ENCODE data around the gene OR6B1. TPM values are rescaled to one million over a fixed set of nuclear protein-coding genes. Genes with fewer than 3 reads are reported as not detected.

OR6B1 gene
- total and polyA plus RNA-seq, 2 donors (not counting 3 experiments of a cell fraction or from before 2014, with no cell fraction given), result not detected

GRCh38 chr7:143974459-143974858 is 25.7 kb upstream of the OR6B1 start:
- ChIA-PET CTCF (interaction anchor here (0.5 to 1.2 kb wide), 3 partner anchors 11 to 53 kb away, joined by 3 to 4 read pairs (median 3); no protein-coding TSS in a partner anchor), POLR2A (no interaction called here)
- BruUV-seq (replicated peaks), result no TSS peak
- TF ChIP-seq FOS (IDR thresholded peaks at IDR 0.05; ENCODE audit: borderline replicate concordance, insufficient read depth, low read length) (no peak), GATA2 (IDR thresholded peaks at IDR 0.05; ENCODE audit: insufficient read depth, insufficient read length, low read depth, low read length) (no peak), MAX (IDR thresholded peaks at IDR 0.05; ENCODE audit: insufficient read depth, insufficient read length) (no peak), EZH2 (IDR thresholded peaks at IDR 0.05; ENCODE audit: borderline replicate concordance, low read depth, low read length, severe bottlenecking) (no peak), JUN (IDR thresholded peaks at IDR 0.05; ENCODE audit: borderline replicate concordance, insufficient read depth, insufficient read length, low read depth) (no peak), POLR2A (IDR thresholded peaks at IDR 0.05; ENCODE audit: low read depth, low read length) (no peak), MYC (IDR thresholded peaks at IDR 0.05; ENCODE audit: low read depth, low read length) (no peak), CTCF (IDR thresholded peaks at IDR 0.05; ENCODE audit: extremely low read depth in 1 of 2, insufficient read depth in 1 of 2, low read depth in 1 of 2, low read length in 2 of 2) (no peak), POLR2AphosphoS5 (IDR thresholded peaks at IDR 0.05; ENCODE audit: insufficient read depth, low read depth, low read length) (no peak)
- no peak overlapping the region for H3K9ac ChIP-seq (replicated peaks; ENCODE audit: extremely low read depth, insufficient read depth, low read length)
- intact Hi-C loops (cut with micrococcal nuclease), result no loop called here
- no peak for FAIRE-seq
- H3K27ac ChIP-seq (ENCODE audit: insufficient read depth, low read depth, low read length), result no peak overlapping the region
- no peak overlapping the region for H2AFZ ChIP-seq (ENCODE audit: low read depth, low read length)
- dilution Hi-C loops (cut with MboI; ENCODE audit: extremely low pct_ligation_motif_present, low sequenced_read_pairs), result no loop called here
- no peaks in the 10 kb centered on the region for H3K79me2 ChIP-seq (ENCODE audit: control insufficient read depth, insufficient read depth, low read length)
- DNase-seq (ENCODE audit: low read depth, low spot score), result no peak
- no peak overlapping the region for H3K4me3 ChIP-seq (replicated peaks in 1 of 3; ENCODE audit: insufficient read depth in 1 of 3, low read depth in 1 of 3, low read length in 3 of 3)
- no peak overlapping the region for H3K4me2 ChIP-seq (ENCODE audit: insufficient read depth, low read length)
- peaks cover 10% of the 10 kb centered on the region for H3K4me1 ChIP-seq (ENCODE audit: control insufficient read depth, extremely low read depth, insufficient read depth, low read length)
- no peaks in the 10 kb centered on the region for H4K20me1 ChIP-seq (replicated peaks; ENCODE audit: control insufficient read depth, extremely low read depth, insufficient read depth, low read length)
- H3K27me3 ChIP-seq (ENCODE audit: control insufficient read depth in 2 of 2, insufficient read depth in 2 of 2, low read length in 2 of 2), result no peaks in the 10 kb centered on the region
- H3K36me3 ChIP-seq (ENCODE audit: control insufficient read depth in 2 of 2, extremely low read depth in 1 of 2, insufficient read depth in 2 of 2, low read length in 2 of 2), result no peaks in the 10 kb centered on the region
- H3K9me3 ChIP-seq (replicated peaks; ENCODE audit: control insufficient read depth, insufficient read depth, low read length), result no peaks in the 10 kb centered on the region
- no peaks in the 10 kb centered on the region for H3K9me1 ChIP-seq (replicated peaks; ENCODE audit: control insufficient read depth, extremely low read depth, insufficient read depth, low read length)
